Measurements from ENCODE around the gene ARHGAP26.

The ARHGAP26 gene

DNA sequence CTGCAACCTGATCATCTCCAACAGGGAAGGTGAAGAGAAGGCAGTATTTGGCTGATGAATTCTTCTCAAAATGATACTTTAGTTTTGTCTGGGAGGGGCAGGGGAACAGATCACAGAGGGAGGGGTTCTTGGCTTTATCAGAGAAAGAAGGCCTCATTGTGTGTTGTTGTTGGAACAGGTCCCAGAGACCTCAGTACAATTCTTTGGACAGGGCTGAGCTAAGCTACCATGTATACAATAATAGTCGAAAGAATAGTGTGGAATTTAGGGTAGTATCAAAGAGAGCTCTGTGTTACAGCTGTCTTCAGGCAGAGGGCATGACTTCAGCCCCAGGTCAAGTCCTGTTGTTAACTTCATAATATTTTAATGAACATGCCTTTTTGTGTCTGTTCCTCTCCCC lies 39.9 kb downstream of the ARHGAP26 start:
- no peak overlapping the region for H3K4me3 ChIP-seq (ENCODE audit: low read depth, low read length)
- TF ChIP-seq, protein P1, sequence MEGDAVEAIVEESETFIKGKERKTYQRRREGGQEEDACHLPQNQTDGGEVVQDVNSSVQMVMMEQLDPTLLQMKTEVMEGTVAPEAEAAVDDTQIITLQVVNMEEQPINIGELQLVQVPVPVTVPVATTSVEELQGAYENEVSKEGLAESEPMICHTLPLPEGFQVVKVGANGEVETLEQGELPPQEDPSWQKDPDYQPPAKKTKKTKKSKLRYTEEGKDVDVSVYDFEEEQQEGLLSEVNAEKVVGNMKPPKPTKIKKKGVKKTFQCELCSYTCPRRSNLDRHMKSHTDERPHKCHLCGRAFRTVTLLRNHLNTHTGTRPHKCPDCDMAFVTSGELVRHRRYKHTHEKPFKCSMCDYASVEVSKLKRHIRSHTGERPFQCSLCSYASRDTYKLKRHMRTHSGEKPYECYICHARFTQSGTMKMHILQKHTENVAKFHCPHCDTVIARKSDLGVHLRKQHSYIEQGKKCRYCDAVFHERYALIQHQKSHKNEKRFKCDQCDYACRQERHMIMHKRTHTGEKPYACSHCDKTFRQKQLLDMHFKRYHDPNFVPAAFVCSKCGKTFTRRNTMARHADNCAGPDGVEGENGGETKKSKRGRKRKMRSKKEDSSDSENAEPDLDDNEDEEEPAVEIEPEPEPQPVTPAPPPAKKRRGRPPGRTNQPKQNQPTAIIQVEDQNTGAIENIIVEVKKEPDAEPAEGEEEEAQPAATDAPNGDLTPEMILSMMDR (IDR thresholded peaks at IDR 0.05; ENCODE audit: insufficient read depth, low read depth, low read length, missing control alignments): no peak

DNA sequence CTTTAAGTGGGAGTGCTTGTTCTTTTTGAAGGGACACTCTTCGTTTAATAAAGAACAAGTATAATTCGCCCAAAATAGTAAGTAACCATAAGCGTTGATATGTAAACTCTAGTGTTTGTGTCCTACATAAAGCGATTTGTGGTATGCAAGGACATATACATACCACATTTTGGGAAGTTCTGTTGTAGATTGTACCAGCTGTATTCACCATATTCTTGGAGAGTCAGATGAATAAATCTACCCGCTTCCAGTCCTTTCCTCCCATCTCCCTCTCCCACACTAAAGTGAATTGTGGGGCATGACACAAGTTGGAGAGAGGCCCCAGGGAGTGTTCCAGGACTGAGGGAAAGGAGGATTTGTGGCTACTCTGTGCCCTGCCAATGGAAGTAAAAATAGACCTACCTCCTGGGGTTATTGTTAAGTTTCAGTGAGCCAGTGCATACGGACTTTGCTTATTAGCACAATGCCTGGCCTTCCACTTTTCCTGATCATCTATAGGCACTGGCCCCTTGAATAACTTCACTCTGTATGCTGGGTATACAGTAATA lies 40.6 kb downstream of the ARHGAP26 start:
- TF ChIP-seq, protein P1 (IDR thresholded peaks at IDR 0.05; ENCODE audit: insufficient read depth, low read depth, low read length, missing control alignments): no peak
- no peak for DNase-seq (ENCODE audit: low read depth)
- no peak overlapping the region for H3K4me3 ChIP-seq (ENCODE audit: low read depth, low read length)

More for the DNA sequence above, 39.9 kb downstream of the ARHGAP26 start:
- no peak for DNase-seq (ENCODE audit: low read depth)

DNA sequence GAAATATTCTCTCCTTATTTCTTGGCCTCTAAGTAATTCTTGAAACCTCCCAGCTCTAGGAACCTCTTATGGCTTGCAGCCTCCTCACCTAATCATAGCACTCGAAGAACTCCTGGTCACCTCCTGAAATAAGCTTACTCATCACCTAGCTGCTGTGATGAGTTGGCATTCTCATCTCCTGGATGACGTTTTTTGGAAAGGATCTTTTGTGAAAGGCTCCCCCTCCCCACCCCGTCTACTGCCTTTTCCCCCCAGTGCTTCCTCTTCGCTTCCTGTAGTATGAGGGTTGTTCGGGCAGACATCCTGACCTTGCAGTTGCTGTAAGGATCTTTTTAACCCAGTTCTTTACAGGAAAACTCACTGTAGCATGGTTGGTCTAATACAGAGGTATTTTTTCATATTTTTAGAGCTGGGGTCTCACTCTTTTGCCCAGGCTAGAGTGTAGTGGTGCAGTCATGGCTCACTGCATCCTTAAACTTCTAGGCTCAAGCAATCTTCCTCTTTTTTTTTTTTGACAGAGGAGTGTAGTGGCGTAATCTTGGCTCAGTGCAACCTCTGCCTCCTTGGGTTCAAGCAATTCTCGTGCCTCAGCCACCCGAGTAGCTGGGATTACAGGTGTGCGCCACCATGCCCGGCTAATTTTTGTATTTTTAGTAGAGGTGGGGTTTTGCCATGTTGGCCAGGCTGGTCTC lies 41.8 kb downstream of the ARHGAP26 start:
- DNase-seq (ENCODE audit: low read depth): no peak
- no peak overlapping the region for H3K4me3 ChIP-seq (ENCODE audit: low read depth, low read length)
- TF ChIP-seq, protein P1 (IDR thresholded peaks at IDR 0.05; ENCODE audit: insufficient read depth, low read depth, low read length, missing control alignments): no peak

DNA sequence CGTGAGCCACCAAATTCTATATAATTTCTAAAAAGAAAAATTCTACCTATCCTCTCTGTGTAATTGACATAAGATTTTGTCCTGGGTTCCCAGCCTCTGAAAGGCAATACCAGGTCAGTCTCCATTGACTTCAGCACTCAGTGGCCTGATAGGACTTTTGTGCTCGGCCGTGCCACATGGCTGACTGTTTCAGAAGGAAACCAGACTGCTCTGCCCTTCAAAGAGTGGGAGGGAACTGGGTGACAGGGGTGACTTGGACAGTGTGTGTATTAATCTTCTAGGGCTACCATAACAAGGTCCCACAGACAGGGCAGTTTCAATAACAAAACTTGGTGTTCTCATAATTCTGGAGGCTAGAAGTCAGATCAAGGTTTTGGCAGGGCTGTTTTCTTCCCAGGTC lies 43.0 kb downstream of the ARHGAP26 start:
- DNase-seq (ENCODE audit: low read depth): no peak
- TF ChIP-seq, protein P1 (IDR thresholded peaks at IDR 0.05; ENCODE audit: insufficient read depth, low read depth, low read length, missing control alignments): no peak
- H3K4me3 ChIP-seq (ENCODE audit: low read depth, low read length): no peak overlapping the region

DNA sequence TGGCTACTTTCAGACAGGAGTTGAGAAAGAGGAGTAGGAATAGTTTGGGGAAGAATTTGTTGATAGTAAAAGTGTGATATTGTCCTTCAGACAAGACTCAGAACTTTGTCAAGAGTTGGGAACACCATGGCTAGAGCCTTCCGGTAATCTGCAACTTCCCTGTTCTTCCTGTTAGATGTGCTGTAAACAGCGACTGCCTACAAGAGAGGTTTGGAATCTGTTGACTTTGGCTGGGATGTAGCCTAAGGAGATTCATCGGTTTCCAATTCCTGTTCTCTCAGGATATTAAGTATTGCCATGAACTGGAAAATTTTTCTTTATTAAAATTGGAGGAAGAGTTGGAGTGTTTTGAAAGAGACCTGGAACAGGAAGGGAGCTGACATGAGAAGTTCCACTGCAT lies 43.9 kb downstream of the ARHGAP26 start:
- H3K4me3 ChIP-seq (ENCODE audit: low read depth, low read length): no peak overlapping the region
- no peak for DNase-seq (ENCODE audit: low read depth)
- TF ChIP-seq, protein P1 (IDR thresholded peaks at IDR 0.05; ENCODE audit: insufficient read depth, low read depth, low read length, missing control alignments): no peak

DNA sequence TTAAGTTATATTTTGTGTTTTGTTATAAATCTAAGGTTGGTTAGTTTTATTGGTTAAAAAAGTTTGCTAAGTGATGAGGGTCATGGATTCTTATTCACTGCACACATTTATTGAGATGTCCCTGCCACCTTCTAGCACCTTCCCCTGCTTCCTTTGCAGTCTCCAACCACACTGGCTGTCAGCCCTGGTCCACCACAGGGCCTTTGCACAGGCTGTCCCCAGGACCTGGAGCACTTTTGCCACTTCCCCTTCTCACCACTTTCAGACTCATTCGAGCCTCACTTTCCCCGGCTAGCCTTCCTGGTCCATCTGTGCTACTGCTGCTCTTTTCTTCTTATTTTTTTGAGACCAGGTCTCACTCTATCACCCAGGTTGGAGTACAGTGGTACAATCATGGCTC lies 45.3 kb downstream of the ARHGAP26 start:
- TF ChIP-seq, protein P1 (IDR thresholded peaks at IDR 0.05; ENCODE audit: insufficient read depth, low read depth, low read length, missing control alignments): no peak
- no peak for DNase-seq (ENCODE audit: low read depth)
- no peak overlapping the region for H3K4me3 ChIP-seq (ENCODE audit: low read depth, low read length)
